Colonic mucosa (tissue), 4 donors: ENCODE measurements around the gene DZIP1. TPM values are rescaled to one million over a fixed set of nuclear protein-coding genes. Genes with fewer than 3 reads are reported as not detected.

ENCODE experiments used
- DNase-seq: peaks from one replicate; pipeline ENCODE4 v3.0.0-alpha.2; 2020
- H3K27ac ChIP-seq: fragments of 200-600 bp; one replicate; pipeline ENCODE4 v1.8.0; 2021
- H3K27me3 ChIP-seq: fragments of 200-600 bp; one replicate; pipeline ENCODE4 v1.8.0; 2021
- H3K36me3 ChIP-seq: fragments of 200-600 bp; one replicate; pipeline ENCODE4 v1.8.0; 2021
- H3K4me1 ChIP-seq: fragments of 200-600 bp; one replicate; pipeline ENCODE4 v1.8.0; 2021; ENCODE audit warnings: mild to moderate bottlenecking
- H3K4me3 ChIP-seq: fragments of 200-600 bp; one replicate; pipeline ENCODE4 v1.8.0; 2021
- H3K9ac ChIP-seq, 2 donors: one replicate each; pipeline ENCODE4 v1.7.0; 2013; ENCODE audit warnings: control low read depth in 2 of 2, low read depth in 2 of 2, low read length in 2 of 2
- H3K9me3 ChIP-seq: fragments of 200-600 bp; one replicate; pipeline ENCODE4 v1.8.0; 2021
- CTCF ChIP-seq: fragments of 200-600 bp; IDR thresholded peaks from one replicate; pipeline ENCODE4 v1.8.0; 2022; ENCODE audit warnings: antibody characterized with exemption, mild to moderate bottlenecking
- intact Hi-C: fragments of 100-400 bp; cut with DNase I; formaldehyde crosslinking; loops from one replicate; pipeline ENCODE4 v1.14.1; 2022
- total RNA-seq, 2 donors: library from RNA; stranded (reverse); fragmentation: NEBNext Ultra II Directional in 1 of 2; extraction: Animal tissue kit (Norgen Biotek cat#: 25700) in 1 of 2; gene quantifications; one replicate each; pipeline ENCODE4 v1.2.1, GENCODE V29; 2021
- donor health status: healthy.
- donor health status: DM: no; HTN: no; CAD: no.
- donor health status: DM: no; HTN: no; CAD: no.

Gene DZIP1
- total RNA-seq, 2 donors from 2014 or later: 2.2 to 3.6 TPM

- H3K9ac ChIP-seq: no peak overlapping the region
- H3K27ac ChIP-seq: no peak overlapping the region
- no peaks in the 10 kb centered on the region for H3K36me3 ChIP-seq
- no peaks in the 10 kb centered on the region for H3K9me3 ChIP-seq
- intact Hi-C loops: no loop called here
- peak overlapping the region; percentile 33 for H3K4me3 ChIP-seq
- H3K27me3 ChIP-seq: peaks cover 39% of the 10 kb centered on the region
- DNase-seq: peak; percentile 38
- no peaks in the 10 kb centered on the region for H3K4me1 ChIP-seq
- no peak for TF ChIP-seq CTCF
Observed at GRCh38 chr13:95642028-95642621, 2.4 kb downstream of the DZIP1 start.

- Histone ChIP-seq H3K36me3 (no peaks in the 10 kb centered on the region), H3K4me3 (peak overlapping the region; percentile 33), H3K27ac (no peak overlapping the region), H3K4me1 (no peaks in the 10 kb centered on the region), H3K9ac (no peak overlapping the region), H3K9me3 (no peaks in the 10 kb centered on the region), H3K27me3 (peaks cover 39% of the 10 kb centered on the region)
- intact Hi-C loops: no loop called here
- no peak for DNase-seq
- TF ChIP-seq CTCF: no peak
Observed at GRCh38 chr13:95641291-95642027, 3.0 kb downstream of the DZIP1 start.

GRCh38 chr13:95636853-95637252 lies 7.7 kb downstream of the DZIP1 start:
- H3K9ac ChIP-seq: no peak overlapping the region
- DNase-seq: no peak
- H3K27me3 ChIP-seq: peaks cover 14% of the 10 kb centered on the region
- H3K36me3 ChIP-seq: no peaks in the 10 kb centered on the region
- no peak for TF ChIP-seq CTCF
- no peak overlapping the region for H3K27ac ChIP-seq
- intact Hi-C loops: no loop called here
- H3K4me1 ChIP-seq: no peaks in the 10 kb centered on the region
- no peaks in the 10 kb centered on the region for H3K9me3 ChIP-seq
- no peak overlapping the region for H3K4me3 ChIP-seq

GRCh38 chr13:95630593-95630992 lies 13.9 kb downstream of the DZIP1 start:
- no peak overlapping the region for H3K27ac ChIP-seq
- intact Hi-C loops: no loop called here
- no peak for TF ChIP-seq CTCF
- no peaks in the 10 kb centered on the region for H3K9me3 ChIP-seq
- H3K4me3 ChIP-seq: no peak overlapping the region
- H3K4me1 ChIP-seq: no peaks in the 10 kb centered on the region
- H3K36me3 ChIP-seq: no peaks in the 10 kb centered on the region
- DNase-seq: no peak
- H3K27me3 ChIP-seq: no peaks in the 10 kb centered on the region
- H3K9ac ChIP-seq: no peak overlapping the region

- no peaks in the 10 kb centered on the region for H3K4me1 ChIP-seq
- H3K27ac ChIP-seq: no peak overlapping the region
- TF ChIP-seq CTCF: no peak
- no peak overlapping the region for H3K4me3 ChIP-seq
- no peaks in the 10 kb centered on the region for H3K9me3 ChIP-seq
- intact Hi-C loops: no loop called here
- H3K9ac ChIP-seq: no peak overlapping the region
- no peaks in the 10 kb centered on the region for H3K36me3 ChIP-seq
- H3K27me3 ChIP-seq: no peaks in the 10 kb centered on the region
- DNase-seq: no peak
Observed at GRCh38 chr13:95629071-95629470, 15.4 kb downstream of the DZIP1 start.
